ENCODE measurements around the gene MCEE. TPM values are rescaled to one million over a fixed set of nuclear protein-coding genes. Genes with fewer than 3 reads are reported as not detected.
"Not testable (repeated sequence)": the region's sequence is repeated elsewhere in the genome, so short reads cannot be mapped to it uniquely, and the experiment has no call there.

Gene MCEE
- total RNA-seq, 1 experiment from 2014 or later: 14.9 TPM

GRCh38 chr2:71085325-71086003, 44.6 kb downstream of the MCEE start:
- H3K27ac Mint-ChIP-seq (ENCODE audit: low read depth, unreplicated experiment); BruUV-seq (replicated peaks); H3K9me3 Mint-ChIP-seq (ENCODE audit: unreplicated experiment); H3K36me3 Mint-ChIP-seq (ENCODE audit: insufficient read depth, unreplicated experiment); intact Hi-C loops (cut with micrococcal nuclease); DNase-seq (ENCODE audit: unreplicated experiment); CTCF ChIA-PET; H3K4me3 Mint-ChIP-seq (ENCODE audit: unreplicated experiment): not testable (repeated sequence)
- Mint-ChIP-seq H3K4me1 (ENCODE audit: insufficient read depth, unreplicated experiment) (peaks cover 11% of the 10 kb centered on the region), H3K27me3 (ENCODE audit: insufficient read depth, unreplicated experiment) (peaks cover 38% of the 10 kb centered on the region)
- POLR2A ChIA-PET: interaction anchor here (1.2 kb wide), 1 partner anchor 18 kb away, joined by 3 read pairs; no protein-coding TSS in a partner anchor

GRCh38 chr2:71083752-71084312, 46.2 kb downstream of the MCEE start:
- Mint-ChIP-seq H3K4me1 (ENCODE audit: insufficient read depth, unreplicated experiment) (peaks cover 11% of the 10 kb centered on the region), H3K27me3 (ENCODE audit: insufficient read depth, unreplicated experiment) (peaks cover 22% of the 10 kb centered on the region)
- H3K36me3 Mint-ChIP-seq (ENCODE audit: insufficient read depth, unreplicated experiment); BruUV-seq (replicated peaks); DNase-seq (ENCODE audit: unreplicated experiment); H3K9me3 Mint-ChIP-seq (ENCODE audit: unreplicated experiment); H3K4me3 Mint-ChIP-seq (ENCODE audit: unreplicated experiment); H3K27ac Mint-ChIP-seq (ENCODE audit: low read depth, unreplicated experiment); intact Hi-C loops (cut with micrococcal nuclease): not testable (repeated sequence)
- ChIA-PET CTCF (interaction anchor here (0.6 kb wide), 1 partner anchor 783 kb away, joined by 3 read pairs; no protein-coding TSS in a partner anchor), POLR2A (interaction anchor here (3.1 kb wide), 1 partner anchor 16 kb away, joined by 11 read pairs; the partner anchor contains the start of gene NAGK)

GRCh38 chr2:71083297-71083696, 46.7 kb downstream of the MCEE start:
- CTCF ChIA-PET; H3K4me3 Mint-ChIP-seq (ENCODE audit: unreplicated experiment); intact Hi-C loops (cut with micrococcal nuclease); H3K27ac Mint-ChIP-seq (ENCODE audit: low read depth, unreplicated experiment); DNase-seq (ENCODE audit: unreplicated experiment); BruUV-seq (replicated peaks); H3K9me3 Mint-ChIP-seq (ENCODE audit: unreplicated experiment): not testable (repeated sequence)
- H3K27me3 Mint-ChIP-seq (ENCODE audit: insufficient read depth, unreplicated experiment): peaks cover 17% of the 10 kb centered on the region
- peaks cover 11% of the 10 kb centered on the region for H3K4me1 Mint-ChIP-seq (ENCODE audit: insufficient read depth, unreplicated experiment)
- H3K36me3 Mint-ChIP-seq (ENCODE audit: insufficient read depth, unreplicated experiment): peaks cover 11% of the 10 kb centered on the region
- POLR2A ChIA-PET: interaction anchor here (3.1 kb wide), 1 partner anchor 15 kb away, joined by 11 read pairs; the partner anchor contains the start of gene NAGK

GRCh38 chr2:71082402-71083252, 47.4 kb downstream of the MCEE start:
- peaks cover 11% of the 10 kb centered on the region for H3K36me3 Mint-ChIP-seq (ENCODE audit: insufficient read depth, unreplicated experiment)
- no peak for DNase-seq (ENCODE audit: unreplicated experiment)
- no peaks in the 10 kb centered on the region for H3K9me3 Mint-ChIP-seq (ENCODE audit: unreplicated experiment)
- H3K4me1 Mint-ChIP-seq (ENCODE audit: insufficient read depth, unreplicated experiment): peaks cover 11% of the 10 kb centered on the region
- TF ChIP-seq CTCF (IDR thresholded peaks at IDR 0.05; ENCODE audit: unreplicated experiment): no peak
- intact Hi-C loops (cut with micrococcal nuclease): no loop called here
- ChIA-PET CTCF (interaction anchor here (0.7 kb wide), 1 partner anchor 14 kb away, joined by 4 read pairs; no protein-coding TSS in a partner anchor), POLR2A (interaction anchor here (3.1 kb wide), 1 partner anchor 15 kb away, joined by 11 read pairs; the partner anchor contains the start of gene NAGK)
- no peak overlapping the region for H3K4me3 Mint-ChIP-seq (ENCODE audit: unreplicated experiment)
- H3K27ac Mint-ChIP-seq (ENCODE audit: low read depth, unreplicated experiment): no peak overlapping the region
- BruUV-seq (replicated peaks): no TSS peak
- H3K27me3 Mint-ChIP-seq (ENCODE audit: insufficient read depth, unreplicated experiment): peaks cover 10% of the 10 kb centered on the region

- Mint-ChIP-seq H3K4me3 (ENCODE audit: unreplicated experiment) (no peak overlapping the region), H3K36me3 (ENCODE audit: insufficient read depth, unreplicated experiment) (peaks cover 28% of the 10 kb centered on the region), H3K9me3 (ENCODE audit: unreplicated experiment) (no peaks in the 10 kb centered on the region), H3K27me3 (ENCODE audit: insufficient read depth, unreplicated experiment) (no peaks in the 10 kb centered on the region), H3K27ac (ENCODE audit: low read depth, unreplicated experiment) (no peak overlapping the region), H3K4me1 (ENCODE audit: insufficient read depth, unreplicated experiment) (no peaks in the 10 kb centered on the region)
- no peak for TF ChIP-seq CTCF (IDR thresholded peaks at IDR 0.05; ENCODE audit: unreplicated experiment)
- DNase-seq (ENCODE audit: unreplicated experiment): no peak
- ChIA-PET CTCF (no interaction called here), POLR2A (no interaction called here)
- intact Hi-C loops (cut with micrococcal nuclease): no loop called here
- no TSS peak for BruUV-seq (replicated peaks)
These were observed 51.4 kb downstream of the MCEE start for GRCh38 chr2:71078624-71079023.
